ENCODE results near the gene LRP3.

DNA sequence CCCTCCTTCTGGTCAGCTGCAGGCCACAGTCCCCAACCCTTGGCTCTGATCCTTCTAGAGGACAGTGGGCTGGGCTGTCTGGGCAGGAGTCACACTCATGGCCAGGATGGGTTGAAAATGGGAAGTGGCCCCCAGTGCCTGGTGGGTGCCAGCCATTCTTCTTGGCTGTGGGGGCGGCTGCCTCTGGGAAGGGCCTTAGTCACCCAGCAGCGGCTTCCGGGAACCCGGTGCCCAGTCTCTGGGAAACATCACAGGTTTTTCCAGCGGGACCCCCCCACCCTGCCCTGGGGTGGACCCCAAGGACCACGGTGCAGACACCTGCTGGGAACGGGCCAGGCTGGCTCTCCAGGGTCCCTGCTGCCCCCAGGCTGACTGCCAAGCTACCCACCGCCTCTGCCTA lies 58.8 kb downstream of the LRP3 start:
- TF ChIP-seq EP300 (IDR thresholded peaks at IDR 0.05; ENCODE audit: borderline replicate concordance) (no peak), RAD21 (IDR thresholded peaks at IDR 0.05; ENCODE audit: low read depth) (no peak)
- TF ChIP-seq, protein P1, sequence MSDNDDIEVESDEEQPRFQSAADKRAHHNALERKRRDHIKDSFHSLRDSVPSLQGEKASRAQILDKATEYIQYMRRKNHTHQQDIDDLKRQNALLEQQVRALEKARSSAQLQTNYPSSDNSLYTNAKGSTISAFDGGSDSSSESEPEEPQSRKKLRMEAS (IDR thresholded peaks at IDR 0.05): no peak

Measured in Ishikawa (cell line).